HS-5 (cell line): ENCODE measurements around the gene HNRNPC.
"Not testable (repeated sequence)": the region's sequence is repeated elsewhere in the genome, so short reads cannot be mapped to it uniquely, and the experiment has no call there.

Experiments
- DNase-seq: peaks from one replicate; pipeline ENCODE4 v3.0.0-alpha.2; 2012; ENCODE audit warnings: low read depth

Gene HNRNPC

GRCh38 chr14:21268617-21269251 lies 508 bp downstream of the HNRNPC start:
- DNase-seq = no peak

- DNase-seq = no peak
Observed at GRCh38 chr14:21267886-21268616, 1.2 kb downstream of the HNRNPC start.

- DNase-seq = no peak
Observed at GRCh38 chr14:21267431-21267845, 1.8 kb downstream of the HNRNPC start.

GRCh38 chr14:21264025-21264801 lies 5.0 kb downstream of the HNRNPC start:
- peak; percentile 63 for DNase-seq

- no peak for DNase-seq
Observed at GRCh38 chr14:21263284-21264024, 5.8 kb downstream of the HNRNPC start.

- no peak for DNase-seq
Observed at GRCh38 chr14:21262410-21262809, 6.8 kb downstream of the HNRNPC start.

GRCh38 chr14:21261824-21262223 lies 7.4 kb downstream of the HNRNPC start:
- DNase-seq = no peak

- DNase-seq = no peak
Observed at GRCh38 chr14:21258889-21259787, 10.1 kb downstream of the HNRNPC start.

GRCh38 chr14:21258005-21258888 lies 11.0 kb downstream of the HNRNPC start:
- DNase-seq = no peak

- no peak for DNase-seq
Observed at GRCh38 chr14:21257394-21257909, 11.8 kb downstream of the HNRNPC start.

- DNase-seq = no peak
Observed at GRCh38 chr14:21256539-21257393, 12.5 kb downstream of the HNRNPC start.

- not testable (repeated sequence) for DNase-seq
Observed at GRCh38 chr14:21256102-21256447, 13.2 kb downstream of the HNRNPC start.

GRCh38 chr14:21255385-21256101 lies 13.7 kb downstream of the HNRNPC start:
- no peak for DNase-seq

GRCh38 chr14:21252149-21252548 lies 17.1 kb downstream of the HNRNPC start:
- no peak for DNase-seq

- DNase-seq = no peak
Observed at GRCh38 chr14:21251215-21251614, 18.0 kb downstream of the HNRNPC start.

GRCh38 chr14:21248739-21249411 lies 20.4 kb downstream of the HNRNPC start:
- no peak for DNase-seq

- no peak for DNase-seq
Observed at GRCh38 chr14:21248338-21248737, 20.9 kb downstream of the HNRNPC start.

GRCh38 chr14:21245813-21246212 lies 23.4 kb downstream of the HNRNPC start:
- no peak for DNase-seq
